NT2/D1 (cell line): ENCODE data around the gene LETM1.

Experiments used
- DNase-seq: peaks from one replicate; pipeline ENCODE4 v3.0.0-alpha.2; 2011; ENCODE audit warnings: low read depth, low spot score
- H3K27me3 ChIP-seq: 2 replicates; pipeline ENCODE4 v1.6.0; 2011; ENCODE audit warnings: mild to moderate bottlenecking; ENCODE audit not compliant: insufficient read length, insufficient read depth
- H3K36me3 ChIP-seq: 2 replicates; pipeline ENCODE4 v1.6.1; 2011; ENCODE audit warnings: mild to moderate bottlenecking, low read length, mixed read lengths; ENCODE audit not compliant: insufficient read depth, insufficient read length
- H3K4me1 ChIP-seq: 2 replicates; pipeline ENCODE4 v1.5.1; 2011; ENCODE audit not compliant: insufficient read depth, insufficient read length
- H3K4me3 ChIP-seq: 2 replicates; pipeline ENCODE4 v1.5.1; 2011; ENCODE audit warnings: low read depth; ENCODE audit not compliant: insufficient read length
- H3K9ac ChIP-seq: 2 replicates; pipeline ENCODE4 v1.6.0; 2011; ENCODE audit warnings: low read depth; ENCODE audit not compliant: insufficient read length
- H3K9me3 ChIP-seq: 2 replicates; pipeline ENCODE4 v1.5.1; 2011; ENCODE audit warnings: mild to moderate bottlenecking, low read length; ENCODE audit not compliant: insufficient read depth
- SUZ12 ChIP-seq: IDR thresholded peaks from 2 replicates; pipeline ENCODE4 v1.6.1; 2011; ENCODE audit not compliant: insufficient read length, insufficient read depth; ENCODE audit errors: extremely low read depth
- YY1 ChIP-seq: IDR thresholded peaks from 2 replicates; pipeline ENCODE4 v1.6.1; 2011; ENCODE audit not compliant: insufficient read length, insufficient read depth
- ZNF274 ChIP-seq: IDR thresholded peaks from 2 replicates; pipeline ENCODE4 v1.6.1; 2011; ENCODE audit warnings: mild to moderate bottlenecking, low read depth, low read length

Gene LETM1

DNA sequence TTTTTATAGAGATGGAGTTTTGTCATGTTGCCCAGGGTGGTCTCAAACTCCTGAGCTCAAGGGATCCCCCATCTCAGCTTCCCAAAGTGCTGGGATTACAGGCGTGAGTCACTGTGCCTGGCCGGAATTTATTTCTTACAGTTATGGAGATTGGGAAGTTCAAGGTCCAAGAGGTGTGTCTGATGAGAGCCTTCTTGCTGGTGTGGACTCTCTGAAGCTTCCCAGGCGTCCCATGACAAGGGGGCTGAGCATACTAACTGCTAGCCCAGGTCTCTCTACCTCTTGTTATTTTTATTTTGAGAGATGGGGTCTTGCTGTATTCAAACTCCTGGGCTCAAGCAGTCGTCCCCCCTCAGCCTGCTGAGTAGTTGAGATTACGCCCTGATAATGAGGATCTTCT, 12.3 kb upstream of the LETM1 start:
- Histone ChIP-seq H3K4me1 (peaks cover 16% of the 10 kb centered on the region), H3K4me3 (no peak overlapping the region), H3K36me3 (no peaks in the 10 kb centered on the region), H3K27me3 (no peaks in the 10 kb centered on the region), H3K9ac (no peak overlapping the region), H3K9me3 (no peaks in the 10 kb centered on the region)
- DNase-seq = no peak
- TF ChIP-seq SUZ12 (no peak), YY1 (no peak), ZNF274 (no peak)

GRCh38 chr4:1866189-1866661, 10.3 kb upstream of the LETM1 start:
- no peaks in the 10 kb centered on the region for H3K36me3 ChIP-seq
- H3K4me1 ChIP-seq = peaks cover 16% of the 10 kb centered on the region
- no peaks in the 10 kb centered on the region for H3K9me3 ChIP-seq
- DNase-seq = no peak
- no peak for TF ChIP-seq SUZ12
- TF ChIP-seq YY1 = no peak
- no peak for TF ChIP-seq ZNF274
- H3K27me3 ChIP-seq = peaks cover under 1% of the 10 kb centered on the region
- no peak overlapping the region for H3K4me3 ChIP-seq
- H3K9ac ChIP-seq = no peak overlapping the region

- no peak overlapping the region for H3K9ac ChIP-seq
- H3K27me3 ChIP-seq = peaks cover 8% of the 10 kb centered on the region
- no peak overlapping the region for H3K4me3 ChIP-seq
- no peaks in the 10 kb centered on the region for H3K36me3 ChIP-seq
- no peak for TF ChIP-seq SUZ12
- TF ChIP-seq ZNF274 = no peak
- no peak for TF ChIP-seq YY1
- peaks cover 16% of the 10 kb centered on the region for H3K4me1 ChIP-seq
- no peak for DNase-seq
- H3K9me3 ChIP-seq = no peaks in the 10 kb centered on the region
Measured at GRCh38 chr4:1864076-1865008, 8.4 kb upstream of the LETM1 start.

GRCh38 chr4:1863297-1864033, 7.5 kb upstream of the LETM1 start:
- Histone ChIP-seq H3K9me3 (no peaks in the 10 kb centered on the region), H3K9ac (no peak overlapping the region), H3K4me3 (no peak overlapping the region), H3K36me3 (no peaks in the 10 kb centered on the region), H3K4me1 (peaks cover 16% of the 10 kb centered on the region), H3K27me3 (peaks cover 8% of the 10 kb centered on the region)
- no peak for DNase-seq
- TF ChIP-seq YY1 = no peak
- no peak for TF ChIP-seq ZNF274
- TF ChIP-seq SUZ12 = no peak

DNA sequence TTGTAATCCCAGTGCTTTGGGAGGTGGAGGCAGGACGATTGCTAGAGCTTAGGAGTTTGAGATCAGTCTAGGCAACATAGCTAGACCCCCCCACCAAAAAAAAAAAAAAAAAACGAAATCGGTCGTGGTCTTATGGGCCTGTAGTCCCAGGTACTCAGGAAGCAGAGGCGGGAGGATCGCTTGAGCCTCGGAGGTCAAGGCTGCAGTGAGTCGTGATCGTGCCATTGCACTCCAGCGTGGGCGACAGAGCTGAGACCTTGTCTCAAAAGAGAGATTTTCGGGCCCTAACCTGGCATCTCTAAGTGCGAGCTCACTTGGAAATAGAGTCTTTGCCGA, 7.0 kb upstream of the LETM1 start:
- Histone ChIP-seq H3K27me3 (peaks cover 11% of the 10 kb centered on the region), H3K4me1 (peaks cover 18% of the 10 kb centered on the region), H3K4me3 (no peak overlapping the region), H3K36me3 (peaks cover 5% of the 10 kb centered on the region), H3K9me3 (no peaks in the 10 kb centered on the region), H3K9ac (no peak overlapping the region)
- no peak for TF ChIP-seq SUZ12
- no peak for TF ChIP-seq YY1
- TF ChIP-seq ZNF274 = no peak
- no peak for DNase-seq

DNA sequence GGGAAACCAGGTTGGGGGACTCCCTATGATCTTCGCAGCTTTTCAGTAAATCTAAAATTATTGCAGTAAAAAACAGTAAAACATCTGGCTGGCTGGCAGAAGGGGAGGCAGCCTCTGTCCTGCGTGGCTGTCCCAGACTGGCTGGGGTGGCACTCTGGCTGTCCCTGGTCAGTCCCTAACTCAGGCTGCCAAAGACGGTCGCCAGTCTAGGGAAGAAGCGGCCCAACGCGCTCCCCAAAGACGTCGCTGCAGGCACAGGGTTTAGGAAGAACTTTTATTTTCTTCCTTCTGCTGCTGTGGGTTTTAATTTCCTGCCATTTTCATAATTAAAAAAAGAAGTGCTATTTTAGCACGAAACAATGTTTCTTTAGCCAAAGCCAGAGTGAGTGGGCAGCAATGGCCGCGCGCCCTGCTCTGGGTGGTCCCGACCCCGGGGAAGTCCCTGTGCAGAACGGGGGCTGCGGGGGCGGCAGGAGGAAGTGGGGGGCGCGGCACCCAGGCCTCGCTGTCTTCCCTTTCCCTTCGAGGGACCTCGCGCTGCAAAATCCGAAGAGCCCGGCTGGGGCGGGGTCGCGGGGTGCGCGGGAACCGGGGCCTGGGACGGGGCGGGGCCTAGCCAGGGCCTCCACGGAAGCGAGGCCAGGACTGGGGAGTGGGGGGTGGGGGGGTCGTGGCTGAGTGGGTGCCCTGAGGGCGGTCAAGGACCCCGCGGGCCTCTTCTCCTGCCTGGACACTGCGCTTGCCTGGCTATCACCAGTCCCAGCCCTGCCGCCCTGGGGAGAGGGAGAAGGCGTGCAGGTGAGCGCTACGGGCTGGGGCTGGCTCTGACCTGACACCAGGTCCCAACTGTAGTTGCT, 6.3 kb upstream of the LETM1 start:
- Histone ChIP-seq H3K4me1 (peaks cover 25% of the 10 kb centered on the region), H3K27me3 (peaks cover 17% of the 10 kb centered on the region), H3K36me3 (peaks cover 9% of the 10 kb centered on the region), H3K4me3 (no peak overlapping the region), H3K9ac (no peak overlapping the region), H3K9me3 (no peaks in the 10 kb centered on the region)
- TF ChIP-seq ZNF274 (no peak), SUZ12 (no peak), YY1 (no peak)
- no peak for DNase-seq
